HepG2 (cell line): ENCODE results near the gene BRD1. TPM values are rescaled to one million over a fixed set of nuclear protein-coding genes. Genes with fewer than 3 reads are reported as not detected.

Experiments used
- ATAC-seq: fragments of 200-7000 bp; cut with Tn5 transposase; 3 replicates; pipeline ENCODE4 v1.9.1; 2020; ENCODE audit warnings: mild to moderate bottlenecking, moderate library complexity
- BruUV-seq: library from RNA; stranded (reverse); fragments of 400-500 nt; replicated peaks from 2 replicates; lab custom pipeline; 2021; lab: Mats Ljungman, UMichigan
- CTCF ChIA-PET: fragments of 300-600 bp; formaldehyde crosslinking; extraction: SDS; loops from one replicate; lab custom pipeline; 2021; ENCODE audit warnings: low total read pairs, inconsistent platforms, low intra/inter-chr PET ratio; lab: Yijun Ruan, JAX
- POLR2A ChIA-PET: fragments of 350-600 bp; sonication (Branson Sonifier 250); formaldehyde crosslinking; loops from one replicate; lab custom pipeline; 2020; ENCODE audit warnings: antibody characterized with exemption, inconsistent platforms; lab: Yijun Ruan, JAX
- DNase-seq: peaks from one replicate; pipeline ENCODE4 v3.0.0-alpha.2; 2015; ENCODE audit warnings: low spot score
- FAIRE-seq: peaks from 3 replicates; lab custom pipeline; 2011; peaks lifted over from hg19 to GRCh38; lab: Jason Lieb, UNC
- H2AFZ ChIP-seq: one replicate; pipeline ENCODE4 v1.6.1; 2011; ENCODE audit warnings: low read length, inconsistent platforms
- H3K27ac ChIP-seq: fragments of 300-600 bp; 3 replicates; pipeline ENCODE4 v1.8.0; 2011; ENCODE audit warnings: mixed run types, mild to moderate bottlenecking, mixed read lengths, low read length, inconsistent platforms; ENCODE audit not compliant: insufficient read depth; ENCODE audit errors: extremely low read length
- H3K27me3 ChIP-seq, 2 experiments: fragments of 200-600 bp in 1 of 2; 2 replicates in 1 of 2; 3 replicates in 1 of 2; pipeline versions ENCODE4 v1.6.0 to v1.8.0; 2011; ENCODE audit warnings: low read length in 2 of 2, mild to moderate bottlenecking in 2 of 2, moderate library complexity in 2 of 2, inconsistent platforms in 1 of 2; ENCODE audit not compliant: insufficient read depth in 2 of 2, control insufficient read depth in 1 of 2
- H3K36me3 ChIP-seq, 2 experiments: fragments of 200-600 bp in 1 of 2; replicated peaks in 1 of 2; 2 replicates in 1 of 2; 3 replicates in 1 of 2; pipeline versions ENCODE4 v1.5.1 to v1.8.0; 2011; ENCODE audit warnings: low read length in 2 of 2, inconsistent platforms in 1 of 2; ENCODE audit not compliant: insufficient read depth in 2 of 2, control insufficient read depth in 1 of 2
- H3K4me1 ChIP-seq: 2 replicates; pipeline ENCODE4 v1.5.1; 2012; ENCODE audit warnings: low read length, inconsistent platforms; ENCODE audit not compliant: insufficient read depth
- H3K4me2 ChIP-seq: 2 replicates; pipeline ENCODE4 v1.6.0; 2011; ENCODE audit warnings: low read depth, low read length, inconsistent platforms
- H3K4me3 ChIP-seq, 3 experiments: fragments of 200-600 bp in 1 of 3; sonication (generic), shearing (Covaris generic) in 1 of 3; replicated peaks in 1 of 3; 2 replicates each; pipeline ENCODE4 v1.5.1; 2011 to 2016; ENCODE audit warnings: low read length in 3 of 3, inconsistent platforms in 2 of 3, low read depth in 2 of 3, mild to moderate bottlenecking in 2 of 3, control low read depth in 1 of 3, mixed read lengths in 1 of 3; ENCODE audit not compliant: insufficient read depth in 1 of 3
- H3K79me2 ChIP-seq: one replicate; pipeline ENCODE4 v1.6.1; 2011; ENCODE audit warnings: low read length, inconsistent platforms; ENCODE audit not compliant: insufficient read depth
- H3K9ac ChIP-seq: 2 replicates; pipeline ENCODE4 v1.6.0; 2011; ENCODE audit warnings: mild to moderate bottlenecking, low read depth, low read length, inconsistent platforms; ENCODE audit not compliant: insufficient read depth
- H3K9me3 ChIP-seq: 2 replicates; pipeline ENCODE4 v1.5.1; 2012; ENCODE audit warnings: mild to moderate bottlenecking, low read length
- H4K20me1 ChIP-seq: 2 replicates; pipeline ENCODE4 v1.6.0; 2011; ENCODE audit warnings: inconsistent platforms, mild to moderate bottlenecking, low read length, moderate library complexity; ENCODE audit not compliant: insufficient read depth
- ZBTB38 ChIP-seq: sonication (generic); formaldehyde crosslinking; IDR thresholded peaks from 2 replicates; pipeline ENCODE4 v1.5.1; 2020; ENCODE audit warnings: mild to moderate bottlenecking, missing genetic modification reagents
- WGBS: methylation state at CpG from one replicate; pipeline ENCODE4 v1.1.6; 2017; ENCODE audit warnings: low lambda C conversion rate; 5-methylcytosine and 5-hydroxymethylcytosine counted together
- in situ Hi-C: cut with HindIII; loops from 2 replicates; pipeline ENCODE4 v1.10.0; 2017; ENCODE audit warnings: low pct_unique_long_range_greater_than_20kb; ENCODE audit not compliant: extremely low pct_ligation_motif_present
- intact Hi-C: fragments of 100-400 bp; cut with micrococcal nuclease; formaldehyde crosslinking; loops from one replicate; pipeline ENCODE4 v1.10.0; 2022; ENCODE audit not compliant: unreplicated experiment
- polyA plus RNA-seq, 8 experiments: library from polyadenylated mRNA; depleted of rRNA in 3 of 8; stranded (reverse) in 7 of 8; unstranded in 1 of 8; fragments of >200 nt; fragmentation: Illumina TruSeq in 4 of 8; extraction: Trizol in 4 of 8; gene quantifications; 2 replicates each; pipeline versions ENCODE4 v1.2.1 to v1.2.3, GENCODE V29; 2011 to 2016; ENCODE audit warnings: low read depth in 4 of 8, missing spikeins in 1 of 8, mixed read lengths in 1 of 8; ENCODE audit not compliant: insufficient read depth in 1 of 8
- total RNA-seq, 5 experiments: library from RNA; depleted of rRNA; stranded (reverse); fragments of >200 nt; fragmentation: Illumina TruSeq; extraction: Trizol; gene quantifications; 2 replicates each; pipeline ENCODE4 v1.2.3, GENCODE V29; 2016; ENCODE audit warnings: low read depth in 1 of 5
- TF ChIP-seq, protein P1 (sequence below): sonication (generic); formaldehyde crosslinking; IDR thresholded peaks from 2 replicates; pipeline ENCODE4 v1.4.0; 2020; ENCODE audit warnings: missing genetic modification reagents

Gene BRD1
- total and polyA plus RNA-seq, 2 of the 13 experiments (the other 11 are each of a cell fraction or from before 2014, with no cell fraction given) = 5.1 to 12.0 TPM

DNA sequence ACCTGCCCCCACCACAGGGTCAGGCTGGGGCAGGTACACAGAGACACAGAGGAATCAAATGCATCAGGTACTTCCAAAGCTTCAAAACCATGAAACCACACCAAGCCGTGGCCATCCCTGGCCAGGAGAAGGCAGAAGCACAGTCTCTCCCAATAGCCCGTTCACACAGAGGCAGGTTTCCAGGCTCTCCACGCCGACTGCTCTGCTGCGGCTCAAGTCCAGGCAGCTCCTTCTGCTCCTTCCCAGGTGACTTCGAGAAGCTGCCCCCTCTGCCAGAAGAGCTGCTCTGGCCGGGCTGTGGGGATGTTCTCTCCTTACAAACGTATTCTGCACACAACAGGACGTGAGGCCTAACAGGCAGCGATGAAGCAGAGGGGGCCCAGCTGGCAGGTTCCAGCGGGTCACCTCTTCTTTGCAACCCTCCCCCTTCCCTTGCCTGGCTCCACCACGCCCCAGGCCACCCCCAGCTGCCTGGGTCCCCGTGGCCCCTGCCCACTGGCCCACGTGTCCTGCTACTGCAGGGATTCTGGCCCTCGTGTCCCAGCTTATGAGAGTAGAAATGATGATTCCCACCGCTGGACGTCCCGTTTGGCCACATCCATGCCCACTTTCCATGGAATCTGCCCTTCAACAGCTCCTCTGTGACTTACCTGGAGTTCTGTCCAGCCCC is 26.1 kb downstream of the BRD1 start:
- no peaks in the 10 kb centered on the region for H3K9me3 ChIP-seq
- CTCF ChIA-PET = no interaction called here
- peaks cover 61% of the 10 kb centered on the region for H3K79me2 ChIP-seq
- intact Hi-C loops (no loop called here), in situ Hi-C loops (no loop called here)
- FAIRE-seq (no peak), ATAC-seq (no peak), DNase-seq (no peak)
- WGBS = 92% methylated on average over 9 of the region's 18 CpGs
- H4K20me1 ChIP-seq = peaks cover 37% of the 10 kb centered on the region; the same call in 1 of the 2 replicates
- no peak overlapping the region for H3K4me3 ChIP-seq
- H3K36me3 ChIP-seq = peaks cover 35 to 77% of the 10 kb centered on the region in 2 experiments
- no peaks in the 10 kb centered on the region for H3K4me1 ChIP-seq
- no peaks in the 10 kb centered on the region for H3K27me3 ChIP-seq
- no peak overlapping the region for H3K27ac ChIP-seq
- H3K4me2 ChIP-seq = no peak overlapping the region
- BruUV-seq = no TSS peak
- TF ChIP-seq ZBTB38 = 0 out of 2 replicates have a peak, but pooled peaks have one; percentile 1
- TF ChIP-seq, protein P1, sequence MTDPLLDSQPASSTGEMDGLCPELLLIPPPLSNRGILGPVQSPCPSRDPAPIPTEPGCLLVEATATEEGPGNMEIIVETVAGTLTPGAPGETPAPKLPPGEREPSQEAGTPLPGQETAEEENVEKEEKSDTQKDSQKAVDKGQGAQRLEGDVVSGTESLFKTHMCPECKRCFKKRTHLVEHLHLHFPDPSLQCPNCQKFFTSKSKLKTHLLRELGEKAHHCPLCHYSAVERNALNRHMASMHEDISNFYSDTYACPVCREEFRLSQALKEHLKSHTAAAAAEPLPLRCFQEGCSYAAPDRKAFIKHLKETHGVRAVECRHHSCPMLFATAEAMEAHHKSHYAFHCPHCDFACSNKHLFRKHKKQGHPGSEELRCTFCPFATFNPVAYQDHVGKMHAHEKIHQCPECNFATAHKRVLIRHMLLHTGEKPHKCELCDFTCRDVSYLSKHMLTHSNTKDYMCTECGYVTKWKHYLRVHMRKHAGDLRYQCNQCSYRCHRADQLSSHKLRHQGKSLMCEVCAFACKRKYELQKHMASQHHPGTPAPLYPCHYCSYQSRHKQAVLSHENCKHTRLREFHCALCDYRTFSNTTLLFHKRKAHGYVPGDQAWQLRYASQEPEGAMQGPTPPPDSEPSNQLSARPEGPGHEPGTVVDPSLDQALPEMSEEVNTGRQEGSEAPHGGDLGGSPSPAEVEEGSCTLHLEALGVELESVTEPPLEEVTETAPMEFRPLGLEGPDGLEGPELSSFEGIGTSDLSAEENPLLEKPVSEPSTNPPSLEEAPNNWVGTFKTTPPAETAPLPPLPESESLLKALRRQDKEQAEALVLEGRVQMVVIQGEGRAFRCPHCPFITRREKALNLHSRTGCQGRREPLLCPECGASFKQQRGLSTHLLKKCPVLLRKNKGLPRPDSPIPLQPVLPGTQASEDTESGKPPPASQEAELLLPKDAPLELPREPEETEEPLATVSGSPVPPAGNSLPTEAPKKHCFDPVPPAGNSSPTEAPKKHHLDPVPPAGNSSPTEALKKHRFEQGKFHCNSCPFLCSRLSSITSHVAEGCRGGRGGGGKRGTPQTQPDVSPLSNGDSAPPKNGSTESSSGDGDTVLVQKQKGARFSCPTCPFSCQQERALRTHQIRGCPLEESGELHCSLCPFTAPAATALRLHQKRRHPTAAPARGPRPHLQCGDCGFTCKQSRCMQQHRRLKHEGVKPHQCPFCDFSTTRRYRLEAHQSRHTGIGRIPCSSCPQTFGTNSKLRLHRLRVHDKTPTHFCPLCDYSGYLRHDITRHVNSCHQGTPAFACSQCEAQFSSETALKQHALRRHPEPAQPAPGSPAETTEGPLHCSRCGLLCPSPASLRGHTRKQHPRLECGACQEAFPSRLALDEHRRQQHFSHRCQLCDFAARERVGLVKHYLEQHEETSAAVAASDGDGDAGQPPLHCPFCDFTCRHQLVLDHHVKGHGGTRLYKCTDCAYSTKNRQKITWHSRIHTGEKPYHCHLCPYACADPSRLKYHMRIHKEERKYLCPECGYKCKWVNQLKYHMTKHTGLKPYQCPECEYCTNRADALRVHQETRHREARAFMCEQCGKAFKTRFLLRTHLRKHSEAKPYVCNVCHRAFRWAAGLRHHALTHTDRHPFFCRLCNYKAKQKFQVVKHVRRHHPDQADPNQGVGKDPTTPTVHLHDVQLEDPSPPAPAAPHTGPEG (CRISPR knock-in tag) = no peak
- H2AFZ ChIP-seq = no peak overlapping the region
- H3K9ac ChIP-seq = no peak overlapping the region
- POLR2A ChIA-PET = no interaction called here
